H1 (cell line): Measurements from ENCODE around the gene BMERB1. TPM values are rescaled to one million over a fixed set of nuclear protein-coding genes. Genes with fewer than 3 reads are reported as not detected.

Experiments used
- CHD2 ChIP-seq: IDR thresholded peaks from 2 replicates; pipeline ENCODE4 v1.6.1; 2012; ENCODE audit warnings: low read length, improper control_type of control experiment
- USF2 ChIP-seq: IDR thresholded peaks from 2 replicates; pipeline ENCODE4 v1.6.1; 2011; ENCODE audit warnings: low read length, improper control_type of control experiment
- polyA plus RNA-seq, 7 experiments: library from polyadenylated mRNA; depleted of rRNA in 3 of 7; stranded (reverse) in 5 of 7; unstranded in 2 of 7; fragments of >200 nt in 5 of 7; fragments of 200-250 nt in 2 of 7; gene quantifications; 1 replicate in 5 of 7; 2 replicates in 1 of 7; 4 replicates in 1 of 7; pipeline versions ENCODE4 v1.2.1 to v1.2.3, GENCODE V29; 2011 to 2013; ENCODE audit warnings: missing spikeins in 2 of 7, mixed read lengths in 2 of 7
- total RNA-seq: library from RNA; stranded (reverse); fragmentation: NEBNext Ultra II Directional; extraction: Animal tissue kit (Norgen Biotek cat#: 25700); gene quantifications from 2 replicates; pipeline ENCODE4 v1.2.1, GENCODE V29; 2021

BMERB1 gene
- total and polyA plus RNA-seq, 2 of the 8 experiments (the other 6 are each of a cell fraction or from before 2014, with no cell fraction given), result 23.5 to 27.1 TPM

DNA sequence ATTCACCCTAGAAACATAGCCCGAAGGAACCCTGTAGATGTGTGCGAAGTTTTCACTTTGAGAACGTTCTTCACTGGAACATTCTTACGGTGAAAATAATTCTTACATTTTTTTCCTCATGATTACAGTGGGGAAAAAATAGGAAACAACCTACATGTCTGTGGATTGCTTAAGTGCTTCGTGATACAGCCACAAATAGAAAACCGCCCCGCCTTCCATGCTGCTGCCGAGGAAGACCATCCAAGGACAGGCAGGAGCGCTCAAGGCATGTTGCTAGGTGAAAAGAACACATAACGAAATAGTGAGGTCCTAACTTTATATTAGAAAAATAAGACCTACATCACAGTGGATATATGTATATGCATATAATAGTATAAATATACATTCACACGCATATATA, 78.8 kb downstream of the BMERB1 start (continued):
- TF ChIP-seq CHD2 (no peak), USF2 (no peak)
